Measurements from ENCODE around the gene GOLT1A.
"Not testable (repeated sequence)": the region's sequence is repeated elsewhere in the genome, so short reads cannot be mapped to it uniquely, and the experiment has no call there.

The GOLT1A gene

GRCh38 chr1:204249736-204250427, 36.1 kb upstream of the GOLT1A start:
- no peak for DNase-seq (ENCODE audit: low read depth in 4 of 4, low spot score in 1 of 4)

- no peak for DNase-seq (ENCODE audit: low read depth in 4 of 4, low spot score in 1 of 4)
Measured at GRCh38 chr1:204248954-204249353, 35.2 kb upstream of the GOLT1A start.

- no peak for DNase-seq (ENCODE audit: low read depth in 4 of 4, low spot score in 1 of 4)
Measured at GRCh38 chr1:204246876-204247275, 33.1 kb upstream of the GOLT1A start.

GRCh38 chr1:204242920-204243319, 29.1 kb upstream of the GOLT1A start:
- DNase-seq (ENCODE audit: low read depth in 4 of 4, low spot score in 1 of 4) = no peak

- no peak for DNase-seq (ENCODE audit: low read depth in 4 of 4, low spot score in 1 of 4)
Measured at GRCh38 chr1:204241914-204242313, 28.1 kb upstream of the GOLT1A start.

- no peak for DNase-seq (ENCODE audit: low read depth in 4 of 4, low spot score in 1 of 4)
Measured at GRCh38 chr1:204241050-204241449, 27.3 kb upstream of the GOLT1A start.

- no peak for DNase-seq (ENCODE audit: low read depth in 4 of 4, low spot score in 1 of 4)
Measured at GRCh38 chr1:204240233-204240632, 26.4 kb upstream of the GOLT1A start.

- not testable (repeated sequence) for DNase-seq (ENCODE audit: low read depth in 4 of 4, low spot score in 1 of 4)
Measured at GRCh38 chr1:204239401-204239800, 25.6 kb upstream of the GOLT1A start.

- not testable (repeated sequence) for DNase-seq (ENCODE audit: low read depth in 4 of 4, low spot score in 1 of 4)
Measured at GRCh38 chr1:204238520-204238919, 24.7 kb upstream of the GOLT1A start.

- not testable (repeated sequence) for DNase-seq (ENCODE audit: low read depth in 4 of 4, low spot score in 1 of 4)
Measured at GRCh38 chr1:204237515-204237914, 23.7 kb upstream of the GOLT1A start.

- DNase-seq (ENCODE audit: low read depth in 4 of 4, low spot score in 1 of 4) = no peak
Measured at GRCh38 chr1:204232526-204232925, 18.7 kb upstream of the GOLT1A start.

- DNase-seq (ENCODE audit: low read depth in 4 of 4, low spot score in 1 of 4) = no peak
Measured at GRCh38 chr1:204230211-204230610, 16.4 kb upstream of the GOLT1A start.

- DNase-seq (ENCODE audit: low read depth in 4 of 4, low spot score in 1 of 4) = no peak
Measured at GRCh38 chr1:204228896-204229295, 15.1 kb upstream of the GOLT1A start.

- no peak for DNase-seq (ENCODE audit: low read depth in 4 of 4, low spot score in 1 of 4)
Measured at GRCh38 chr1:204227996-204228785, 14.4 kb upstream of the GOLT1A start.

GRCh38 chr1:204227351-204227750, 13.6 kb upstream of the GOLT1A start:
- no peak for DNase-seq (ENCODE audit: low read depth in 4 of 4, low spot score in 1 of 4)

- no peak for DNase-seq (ENCODE audit: low read depth in 4 of 4, low spot score in 1 of 4)
Measured at GRCh38 chr1:204225841-204226735, 12.3 kb upstream of the GOLT1A start.

GRCh38 chr1:204224655-204225054, 10.9 kb upstream of the GOLT1A start:
- DNase-seq (ENCODE audit: low read depth in 4 of 4, low spot score in 1 of 4) = no peak

GRCh38 chr1:204223129-204223860, 9.5 kb upstream of the GOLT1A start:
- DNase-seq (ENCODE audit: low read depth in 4 of 4, low spot score in 1 of 4) = no peak

GRCh38 chr1:204222764-204223055, 8.9 kb upstream of the GOLT1A start:
- DNase-seq (ENCODE audit: low read depth in 4 of 4, low spot score in 1 of 4) = no peak

- no peak for DNase-seq (ENCODE audit: low read depth in 4 of 4, low spot score in 1 of 4)
Measured at GRCh38 chr1:204222006-204222763, 8.4 kb upstream of the GOLT1A start.
